A673 (cell line): ENCODE data around the gene SEMA5A. TPM values are rescaled to one million over a fixed set of nuclear protein-coding genes. Genes with fewer than 3 reads are reported as not detected.

Experiments used
- BruUV-seq: library from RNA; stranded (reverse); fragments of 400-500 nt; replicated peaks from 2 replicates; lab custom pipeline; 2021; lab: Mats Ljungman, UMichigan
- CTCF ChIA-PET: fragments of 300-600 bp; sonication (Branson Sonifier 250); formaldehyde crosslinking; loops from one replicate; lab custom pipeline; 2022; ENCODE audit warnings: antibody characterized with exemption; lab: Charles Lee
- POLR2A ChIA-PET: fragments of 300-600 bp; sonication (Branson Sonifier 250); formaldehyde crosslinking; loops from one replicate; lab custom pipeline; 2022; ENCODE audit warnings: antibody characterized with exemption; ENCODE audit not compliant: low non-redundant PET; lab: Charles Lee
- DNase-seq: peaks from one replicate; pipeline ENCODE4 v3.0.0-alpha.2; 2015; ENCODE audit warnings: low spot score
- H3K27ac ChIP-seq: fragments of 200-600 bp; sonication (generic); 2 replicates; pipeline ENCODE4 v1.5.1; 2016; ENCODE audit warnings: mixed run types, low read depth, mild to moderate bottlenecking, mixed read lengths, antibody characterized with exemption, low read length; ENCODE audit not compliant: poor library complexity, severe bottlenecking
- H3K27me3 ChIP-seq: fragments of 200-600 bp; sonication (generic); replicated peaks from 2 replicates; pipeline ENCODE4 v1.6.1; 2017; ENCODE audit warnings: mixed run types, low read depth, mild to moderate bottlenecking, mixed read lengths, antibody characterized with exemption, low read length; ENCODE audit not compliant: insufficient read depth, poor library complexity
- H3K36me3 ChIP-seq: fragments of 200-600 bp; sonication (generic); 2 replicates; pipeline ENCODE4 v1.6.1; 2016; ENCODE audit warnings: mixed run types, mild to moderate bottlenecking, mixed read lengths, antibody characterized with exemption, low read length; ENCODE audit not compliant: insufficient read depth, poor library complexity, severe bottlenecking
- H3K4me1 ChIP-seq: fragments of 200-600 bp; sonication (generic); 2 replicates; pipeline ENCODE4 v1.6.1; 2017; ENCODE audit warnings: mixed run types, mild to moderate bottlenecking, mixed read lengths, antibody characterized with exemption, low read length; ENCODE audit not compliant: insufficient read depth, poor library complexity, severe bottlenecking
- H3K4me3 ChIP-seq: fragments of 200-600 bp; sonication (generic); 2 replicates; pipeline ENCODE4 v1.5.1; 2016; ENCODE audit warnings: low read depth, mixed run types, mild to moderate bottlenecking, mixed read lengths, low read length; ENCODE audit not compliant: poor library complexity, severe bottlenecking
- H3K9me3 ChIP-seq: fragments of 200-600 bp; sonication (generic); 2 replicates; pipeline ENCODE4 v1.6.1; 2016; ENCODE audit warnings: mixed run types, low read depth, mild to moderate bottlenecking, mixed read lengths, antibody characterized with exemption, low read length; ENCODE audit not compliant: poor library complexity, severe bottlenecking
- EZH2 ChIP-seq: fragments of 200-600 bp; sonication (generic); IDR thresholded peaks from 2 replicates; pipeline ENCODE4 v1.6.1; 2017; ENCODE audit warnings: borderline replicate concordance, low read depth, mild to moderate bottlenecking, mixed read lengths, antibody characterized with exemption, low read length; ENCODE audit not compliant: poor library complexity, severe bottlenecking
- intact Hi-C: fragments of 100-400 bp; cut with micrococcal nuclease; formaldehyde crosslinking; loops from one replicate; pipeline ENCODE4 v1.10.0; 2022; ENCODE audit not compliant: unreplicated experiment
- total RNA-seq: library from RNA; stranded (reverse); gene quantifications from 2 replicates; pipeline ENCODE4 v1.2.3, GENCODE V29; 2021
- TF ChIP-seq, protein P1 (sequence below): fragments of 300-800, 200-600 bp; sonication (generic); conservative IDR thresholded peaks from 2 replicates; pipeline ENCODE4 v1.5.1; 2017; ENCODE audit warnings: low read depth, mild to moderate bottlenecking, antibody characterized with exemption, low read length, moderate library complexity, mixed read lengths

Gene SEMA5A
- total RNA-seq, 1 experiment from 2014 or later, result 0.17 TPM

DNA sequence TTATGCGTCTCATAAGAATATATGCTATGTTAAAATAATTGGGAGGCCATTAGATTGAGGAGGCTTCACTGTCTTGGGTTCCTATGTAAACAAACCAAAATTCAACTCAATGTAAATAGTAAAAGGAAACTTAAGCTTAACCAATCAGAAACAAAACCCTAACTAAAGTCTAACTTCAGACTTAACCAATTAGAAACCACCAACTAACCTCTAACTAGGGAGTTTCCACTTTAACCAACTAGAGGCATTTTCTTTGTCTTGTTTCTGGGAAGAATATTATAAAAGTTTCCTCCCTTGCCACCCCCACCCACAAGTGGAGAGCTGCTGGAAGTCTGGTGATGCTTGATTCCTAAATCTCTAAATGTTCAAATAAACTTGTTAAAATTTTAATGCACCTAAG lies 214.5 kb downstream of the SEMA5A start:
- H3K27me3 ChIP-seq, result no peaks in the 10 kb centered on the region
- no peak overlapping the region for H3K4me3 ChIP-seq
- POLR2A ChIA-PET, result no interaction called here
- BruUV-seq, result no TSS peak
- no peaks in the 10 kb centered on the region for H3K9me3 ChIP-seq
- no peak overlapping the region for H3K27ac ChIP-seq
- no peak for DNase-seq
- TF ChIP-seq EZH2, result no peak
- TF ChIP-seq, protein P1, sequence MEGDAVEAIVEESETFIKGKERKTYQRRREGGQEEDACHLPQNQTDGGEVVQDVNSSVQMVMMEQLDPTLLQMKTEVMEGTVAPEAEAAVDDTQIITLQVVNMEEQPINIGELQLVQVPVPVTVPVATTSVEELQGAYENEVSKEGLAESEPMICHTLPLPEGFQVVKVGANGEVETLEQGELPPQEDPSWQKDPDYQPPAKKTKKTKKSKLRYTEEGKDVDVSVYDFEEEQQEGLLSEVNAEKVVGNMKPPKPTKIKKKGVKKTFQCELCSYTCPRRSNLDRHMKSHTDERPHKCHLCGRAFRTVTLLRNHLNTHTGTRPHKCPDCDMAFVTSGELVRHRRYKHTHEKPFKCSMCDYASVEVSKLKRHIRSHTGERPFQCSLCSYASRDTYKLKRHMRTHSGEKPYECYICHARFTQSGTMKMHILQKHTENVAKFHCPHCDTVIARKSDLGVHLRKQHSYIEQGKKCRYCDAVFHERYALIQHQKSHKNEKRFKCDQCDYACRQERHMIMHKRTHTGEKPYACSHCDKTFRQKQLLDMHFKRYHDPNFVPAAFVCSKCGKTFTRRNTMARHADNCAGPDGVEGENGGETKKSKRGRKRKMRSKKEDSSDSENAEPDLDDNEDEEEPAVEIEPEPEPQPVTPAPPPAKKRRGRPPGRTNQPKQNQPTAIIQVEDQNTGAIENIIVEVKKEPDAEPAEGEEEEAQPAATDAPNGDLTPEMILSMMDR, result no peak
- H3K36me3 ChIP-seq, result no peaks in the 10 kb centered on the region
- CTCF ChIA-PET, result no interaction called here
- H3K4me1 ChIP-seq, result no peaks in the 10 kb centered on the region
- intact Hi-C loops, result no loop called here

DNA sequence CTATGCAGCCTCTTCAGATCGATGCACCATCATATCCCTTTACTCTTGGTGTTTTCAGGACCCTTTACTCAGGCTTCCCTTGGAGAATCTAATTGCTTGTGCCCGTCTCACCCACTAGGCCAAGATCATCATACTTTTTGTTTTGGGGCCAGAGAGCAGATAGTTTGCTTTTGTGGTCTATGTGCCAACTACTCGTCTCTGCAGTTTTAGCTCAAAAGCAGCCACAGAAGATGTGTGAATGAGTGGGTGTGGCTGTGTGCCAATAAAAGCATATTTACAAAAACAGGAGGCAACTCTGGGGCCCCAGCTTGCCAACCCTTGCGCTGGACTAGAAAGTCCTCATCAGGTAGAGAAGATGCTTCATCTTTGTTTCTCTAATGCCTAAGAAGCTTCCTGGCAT lies 216.8 kb downstream of the SEMA5A start:
- Histone ChIP-seq H3K27me3 (no peaks in the 10 kb centered on the region), H3K9me3 (no peaks in the 10 kb centered on the region), H3K36me3 (no peaks in the 10 kb centered on the region), H3K4me1 (no peaks in the 10 kb centered on the region), H3K4me3 (no peak overlapping the region), H3K27ac (no peak overlapping the region)
- ChIA-PET POLR2A (no interaction called here), CTCF (no interaction called here)
- DNase-seq, result no peak
- intact Hi-C loops, result no loop called here
- no peak for TF ChIP-seq EZH2
- TF ChIP-seq, protein P1, result no peak
- BruUV-seq, result no TSS peak

DNA sequence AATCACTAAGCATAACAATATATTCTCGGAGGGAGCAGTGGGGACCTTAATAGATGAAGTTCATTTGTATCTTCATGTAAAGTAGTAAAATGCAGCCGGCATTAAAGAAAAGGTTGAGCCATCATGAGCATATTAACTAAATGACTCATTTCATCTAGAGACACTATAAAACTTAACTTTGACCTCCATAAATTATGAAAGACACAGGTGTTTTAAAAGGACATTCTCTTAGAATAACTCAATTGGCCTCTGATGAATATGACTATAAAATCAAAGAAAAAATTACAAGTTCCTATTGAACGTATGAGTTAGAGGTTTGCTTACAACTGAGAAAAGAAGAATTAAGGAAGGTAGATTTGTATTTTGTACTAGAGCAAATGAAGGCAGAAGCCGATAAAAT lies 220.3 kb downstream of the SEMA5A start:
- Histone ChIP-seq H3K36me3 (no peaks in the 10 kb centered on the region), H3K4me1 (no peaks in the 10 kb centered on the region), H3K9me3 (no peaks in the 10 kb centered on the region), H3K27ac (no peak overlapping the region), H3K4me3 (no peak overlapping the region), H3K27me3 (no peaks in the 10 kb centered on the region)
- CTCF ChIA-PET, result no interaction called here
- no peak for TF ChIP-seq EZH2
- TF ChIP-seq, protein P1, result no peak
- POLR2A ChIA-PET, result no interaction called here
- BruUV-seq, result no TSS peak
- no peak for DNase-seq
- intact Hi-C loops, result no loop called here
